GM18858 (cell line): Measurements from ENCODE around the gene CNTN5.
"Not testable (repeated sequence)": the region's sequence is repeated elsewhere in the genome, so short reads cannot be mapped to it uniquely, and the experiment has no call there.

ENCODE experiments used
- ATAC-seq: cut with Tn5 transposase; IDR thresholded peaks from one replicate; pipeline ENCODE4 v1.9.1; 2021; ENCODE audit not compliant: unreplicated experiment

Gene CNTN5

GRCh38 chr11:99708928-99709672 is 688.4 kb downstream of the CNTN5 start:
- ATAC-seq, result no peak

- ATAC-seq, result no peak
These were observed 695.6 kb downstream of the CNTN5 start for GRCh38 chr11:99716302-99716701.

- no peak for ATAC-seq
These were observed 697.5 kb downstream of the CNTN5 start for GRCh38 chr11:99718291-99718690.

- no peak for ATAC-seq
These were observed 718.8 kb downstream of the CNTN5 start for GRCh38 chr11:99739464-99740089.

- ATAC-seq, result no peak
These were observed 721.8 kb downstream of the CNTN5 start for GRCh38 chr11:99742501-99742900.

GRCh38 chr11:99759787-99760186 is 739.0 kb downstream of the CNTN5 start:
- no peak for ATAC-seq

- ATAC-seq, result no peak
These were observed 746.1 kb downstream of the CNTN5 start for GRCh38 chr11:99766811-99767210.

GRCh38 chr11:99773646-99774045 is 752.9 kb downstream of the CNTN5 start:
- no peak for ATAC-seq

- ATAC-seq, result no peak
These were observed 760.3 kb downstream of the CNTN5 start for GRCh38 chr11:99781074-99781473.

GRCh38 chr11:99791354-99791753 is 770.6 kb downstream of the CNTN5 start:
- ATAC-seq, result no peak

- ATAC-seq, result no peak
These were observed 775.2 kb downstream of the CNTN5 start for GRCh38 chr11:99795999-99796398.

GRCh38 chr11:99803501-99803900 is 782.8 kb downstream of the CNTN5 start:
- ATAC-seq, result no peak

GRCh38 chr11:99812516-99812915 is 791.8 kb downstream of the CNTN5 start:
- no peak for ATAC-seq

- no peak for ATAC-seq
These were observed 793.3 kb downstream of the CNTN5 start for GRCh38 chr11:99814021-99814420.

- ATAC-seq, result no peak
These were observed 794.0 kb downstream of the CNTN5 start for GRCh38 chr11:99814738-99815137.

GRCh38 chr11:99818991-99819390 is 798.2 kb downstream of the CNTN5 start:
- no peak for ATAC-seq

GRCh38 chr11:99822846-99823565 is 802.3 kb downstream of the CNTN5 start:
- ATAC-seq, result no peak

- ATAC-seq, result not testable (repeated sequence)
These were observed 816.0 kb downstream of the CNTN5 start for GRCh38 chr11:99836739-99837138.

GRCh38 chr11:99841885-99842284 is 821.1 kb downstream of the CNTN5 start:
- no peak for ATAC-seq

- no peak for ATAC-seq
These were observed 845.2 kb downstream of the CNTN5 start for GRCh38 chr11:99865951-99866350.

GRCh38 chr11:99881610-99882009 is 860.9 kb downstream of the CNTN5 start:
- ATAC-seq, result no peak

- ATAC-seq, result no peak
These were observed 864.0 kb downstream of the CNTN5 start for GRCh38 chr11:99884750-99885149.
